GM19240 (cell line): ENCODE data around the gene ANKRD13D.

Source experiments
- DNase-seq: peaks from one replicate; pipeline ENCODE4 v3.0.0; 2011; ENCODE audit warnings: low spot score; ENCODE audit not compliant: insufficient read length

The ANKRD13D gene

GRCh38 chr11:67261946-67262681 is 27.0 kb upstream of the ANKRD13D start:
- no peak for DNase-seq

- peak; percentile 95 for DNase-seq
Measured at GRCh38 chr11:67262731-67263675, 26.1 kb upstream of the ANKRD13D start.

- no peak for DNase-seq
Measured at GRCh38 chr11:67264260-67264659, 24.8 kb upstream of the ANKRD13D start.

GRCh38 chr11:67264877-67265632 is 24.0 kb upstream of the ANKRD13D start:
- DNase-seq, result no peak

GRCh38 chr11:67265633-67266448 is 23.3 kb upstream of the ANKRD13D start:
- DNase-seq, result peak; percentile 79

- peak; percentile 48 for DNase-seq
Measured at GRCh38 chr11:67266449-67267187, 22.5 kb upstream of the ANKRD13D start, which contains the start of gene GRK2. Gene GRK2 (plus strand): TSS chr11:67266473. CDS start chr11:67266700, 227 bp downstream.

- no peak for DNase-seq
Measured at GRCh38 chr11:67267188-67268080, 21.7 kb upstream of the ANKRD13D start.

GRCh38 chr11:67268081-67268961 is 20.8 kb upstream of the ANKRD13D start:
- DNase-seq, result peak; percentile 76

- no peak for DNase-seq
Measured at GRCh38 chr11:67268962-67269268, 20.2 kb upstream of the ANKRD13D start.

- DNase-seq, result no peak
Measured at GRCh38 chr11:67269401-67270255, 19.5 kb upstream of the ANKRD13D start.

- DNase-seq, result no peak
Measured at GRCh38 chr11:67270256-67271204, 18.6 kb upstream of the ANKRD13D start.

- DNase-seq, result no peak
Measured at GRCh38 chr11:67271205-67271540, 17.9 kb upstream of the ANKRD13D start.

- no peak for DNase-seq
Measured at GRCh38 chr11:67271541-67272284, 17.4 kb upstream of the ANKRD13D start.

- DNase-seq, result no peak
Measured at GRCh38 chr11:67272327-67273259, 16.5 kb upstream of the ANKRD13D start.
